GM19238 (cell line): ENCODE measurements around the gene C11orf58.

ENCODE experiments used
- DNase-seq: peaks from one replicate; pipeline ENCODE4 v3.0.0; 2011; ENCODE audit warnings: low spot score; ENCODE audit not compliant: insufficient read length

Gene C11orf58

DNA sequence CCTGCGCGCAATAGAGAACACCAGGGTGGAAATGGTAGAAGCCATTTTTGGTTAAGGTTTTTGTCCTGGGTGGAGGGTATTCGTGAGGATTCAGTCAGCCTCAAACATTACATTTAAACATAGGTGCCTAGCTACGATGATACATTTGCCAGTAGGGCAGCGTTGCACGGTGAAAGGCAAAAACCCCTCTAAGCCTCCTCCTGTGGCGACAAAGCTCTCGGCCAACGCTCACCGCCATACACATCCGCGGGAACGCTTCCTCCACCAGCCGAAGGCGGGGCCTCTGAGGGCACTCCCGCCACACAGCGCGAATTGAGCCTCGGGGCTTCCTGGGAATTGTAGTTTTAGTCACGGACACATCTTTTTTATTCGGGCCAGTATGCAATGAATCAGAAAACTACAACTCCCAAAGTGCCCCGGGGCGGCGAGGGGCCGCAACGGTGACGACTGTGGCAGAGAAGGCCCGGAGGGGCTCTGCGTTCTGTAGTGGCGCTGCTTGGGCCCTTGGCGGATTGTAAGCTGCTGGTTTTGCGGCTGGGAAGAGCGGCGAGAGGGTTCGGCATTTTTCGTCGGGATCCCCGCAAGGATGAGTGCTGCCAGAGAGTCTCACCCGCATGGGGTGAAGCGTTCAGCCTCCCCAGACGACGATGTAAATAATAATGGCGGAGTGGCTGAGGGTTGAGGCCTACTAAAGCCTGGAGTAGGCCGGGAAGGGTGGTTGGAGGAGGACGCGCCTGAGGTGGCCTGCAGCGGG lies at the start of gene C11orf58:
TSS of gene C11orf58 (plus strand) at position 455 of the 754 bp plus-strand sequence. CDS start at position 587, 132 bp downstream.
- DNase-seq, result peak; percentile 65

DNA sequence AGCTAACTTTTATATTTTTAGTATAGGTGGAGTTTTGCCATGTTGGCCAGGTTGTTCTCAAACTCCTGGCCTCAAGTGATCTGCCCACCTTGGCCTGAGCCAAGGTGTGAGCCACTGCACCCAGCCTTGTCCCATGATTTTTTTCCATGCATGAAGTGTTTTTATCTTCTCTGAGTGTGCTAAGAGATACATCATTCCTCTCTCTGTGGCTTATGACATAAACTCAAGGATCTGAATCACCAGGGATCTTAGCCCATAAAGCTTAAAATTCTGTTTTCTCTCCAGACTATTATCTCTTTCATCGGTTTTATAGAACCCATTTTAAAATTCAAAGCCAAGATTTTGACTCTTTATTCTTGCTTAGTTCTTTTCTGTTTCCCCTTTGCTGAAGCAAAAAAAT lies 48.4 kb upstream of the C11orf58 start:
- no peak for DNase-seq

- DNase-seq, result no peak
Measured at GRCh38 chr11:16703795-16704194, 34.7 kb upstream of the C11orf58 start.

- no peak for DNase-seq
Measured at GRCh38 chr11:16713594-16713993, 24.9 kb upstream of the C11orf58 start.

DNA sequence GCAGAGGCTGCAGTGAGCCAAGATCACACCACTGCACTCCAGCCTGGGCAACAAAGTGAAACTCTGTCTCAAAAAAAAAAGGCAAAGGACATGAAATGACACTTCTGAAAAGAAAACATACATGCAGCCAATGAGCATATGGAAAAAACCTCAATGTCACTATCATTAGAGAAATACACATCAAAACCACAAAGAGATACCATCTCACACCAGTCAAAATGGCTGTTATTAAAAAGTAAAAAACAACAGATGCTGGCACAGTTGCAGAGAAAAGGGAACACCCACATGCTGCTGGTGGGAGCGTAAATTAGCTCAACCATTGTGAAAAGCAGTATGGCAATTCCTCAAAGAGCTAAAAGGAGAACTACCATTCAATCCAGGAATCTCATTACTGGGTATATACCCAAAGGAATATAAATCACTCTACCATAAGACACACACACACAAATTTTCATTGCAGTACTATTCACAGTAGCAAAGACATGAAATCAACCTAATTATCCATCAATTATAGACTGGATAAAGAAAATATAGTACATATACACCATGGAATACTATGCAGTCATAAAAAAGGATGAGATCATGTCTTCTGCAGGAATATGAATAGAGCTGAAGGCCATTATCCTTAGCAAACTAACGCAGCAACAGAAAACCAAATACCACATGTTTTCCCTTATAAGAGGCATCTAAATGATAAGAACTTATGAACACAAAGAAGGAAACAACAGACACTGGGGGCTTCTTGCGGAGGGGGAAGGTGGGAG lies 15.7 kb upstream of the C11orf58 start:
- no peak for DNase-seq

GRCh38 chr11:16727806-16728205 lies 10.6 kb upstream of the C11orf58 start:
- no peak for DNase-seq

DNA sequence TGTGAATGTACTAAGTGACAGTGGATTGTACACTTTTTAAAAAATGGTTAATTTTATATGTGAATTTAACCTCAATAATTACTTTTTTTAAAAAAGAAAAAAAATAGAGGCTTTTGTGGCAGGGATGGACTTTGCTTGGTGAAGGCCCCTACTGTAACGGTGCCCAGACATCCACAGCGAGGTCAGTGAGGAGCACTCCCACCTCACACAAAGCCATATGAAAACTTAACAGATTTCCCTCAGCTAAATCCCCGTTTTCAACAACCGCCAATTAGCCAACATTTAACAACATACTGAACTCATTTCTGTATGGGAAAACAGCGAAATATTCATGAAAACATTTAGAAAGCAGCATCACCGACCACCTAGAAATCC lies 642 bp upstream of the C11orf58 start:
- no peak for DNase-seq

DNA sequence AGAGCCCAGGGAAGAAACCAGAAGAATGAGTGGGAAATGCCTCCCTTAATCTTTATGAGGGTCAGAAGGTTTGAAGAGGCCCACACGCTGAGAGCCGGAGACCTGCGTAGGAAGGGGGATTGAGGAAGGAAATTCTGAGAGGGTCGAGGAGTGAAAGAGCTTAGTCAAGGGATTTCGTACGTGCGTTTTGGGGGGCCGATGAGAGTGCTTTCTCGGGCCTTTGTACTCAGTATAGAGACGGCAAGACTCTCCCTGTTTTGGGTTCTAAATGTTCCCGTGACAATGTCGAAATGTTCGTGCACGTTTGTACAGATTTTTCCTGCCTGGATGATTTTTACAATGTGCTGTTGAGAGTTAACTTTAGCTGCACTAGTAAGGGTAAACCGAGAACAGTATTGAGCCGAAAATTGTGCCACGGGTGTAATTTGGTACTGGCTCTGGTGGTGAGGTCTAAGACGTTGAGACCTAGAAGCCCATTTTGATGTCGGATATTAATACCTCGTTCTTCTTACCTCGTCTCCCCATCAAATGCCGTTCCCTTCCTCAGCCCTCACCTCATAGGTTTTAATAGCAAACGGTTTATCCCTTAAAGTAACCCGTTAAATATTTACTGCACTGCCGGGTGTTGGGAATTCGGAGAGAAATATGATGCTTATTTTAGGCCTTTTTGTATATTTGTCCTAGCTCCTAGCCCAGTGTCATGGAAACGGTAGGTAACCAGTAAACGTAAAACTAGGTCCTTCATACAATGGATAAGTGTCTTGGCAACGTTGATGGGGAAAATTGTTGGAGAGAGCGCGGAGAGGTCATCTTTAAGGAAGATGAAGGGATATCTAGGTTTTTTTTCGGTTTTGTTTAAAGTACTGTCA lies 734 bp downstream of the C11orf58 start:
- DNase-seq, result no peak

DNA sequence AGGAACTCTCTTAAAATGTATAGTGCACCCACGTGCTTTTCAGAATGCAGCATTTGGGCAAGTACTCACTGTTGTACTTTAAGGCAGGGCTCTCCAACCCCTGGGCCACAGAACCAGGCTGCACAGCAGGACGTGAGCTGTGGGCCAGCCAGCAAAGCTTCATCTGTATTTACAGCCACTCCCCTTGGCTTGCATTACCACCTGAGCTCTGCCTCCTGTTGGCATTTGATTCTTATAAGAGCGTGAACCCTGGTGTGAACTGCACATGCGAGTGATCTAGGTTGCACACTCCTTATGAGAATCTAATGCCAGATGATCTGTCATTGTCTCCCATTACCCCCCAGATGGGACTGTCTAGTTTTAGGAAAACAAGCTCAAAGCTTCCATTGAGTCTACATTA lies 3.0 kb downstream of the C11orf58 start:
- DNase-seq, result no peak

- no peak for DNase-seq
Measured at GRCh38 chr11:16743478-16743877, 5.0 kb downstream of the C11orf58 start.

DNA sequence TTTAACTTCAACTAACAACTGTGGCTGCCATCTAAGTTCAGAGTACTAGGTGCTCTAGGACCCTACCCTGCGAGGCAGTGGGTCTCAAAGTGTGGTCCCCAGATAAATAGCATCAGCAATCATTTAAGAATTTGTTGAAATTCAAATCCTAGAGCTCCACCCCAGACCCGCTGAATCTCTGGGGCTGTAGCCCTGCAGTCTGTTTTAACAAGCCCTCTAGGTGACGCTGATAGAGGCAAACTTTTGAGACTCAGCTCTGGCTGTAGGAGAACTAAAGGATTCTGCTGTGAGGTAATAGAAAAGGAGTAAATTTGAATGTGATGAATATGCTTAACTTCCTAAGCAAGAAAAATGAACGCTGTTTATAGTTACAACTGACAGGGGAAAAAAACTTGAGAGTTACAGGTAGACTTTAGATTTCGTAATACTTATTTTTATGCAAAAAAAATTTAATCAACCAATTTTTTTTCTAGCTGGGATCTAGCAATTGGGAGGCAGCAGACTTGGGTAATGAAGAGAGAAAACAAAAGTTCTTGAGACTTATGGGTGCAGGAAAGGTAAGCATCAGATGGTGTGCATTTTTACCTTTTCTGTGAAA lies 5.8 kb downstream of the C11orf58 start:
- DNase-seq, result no peak

DNA sequence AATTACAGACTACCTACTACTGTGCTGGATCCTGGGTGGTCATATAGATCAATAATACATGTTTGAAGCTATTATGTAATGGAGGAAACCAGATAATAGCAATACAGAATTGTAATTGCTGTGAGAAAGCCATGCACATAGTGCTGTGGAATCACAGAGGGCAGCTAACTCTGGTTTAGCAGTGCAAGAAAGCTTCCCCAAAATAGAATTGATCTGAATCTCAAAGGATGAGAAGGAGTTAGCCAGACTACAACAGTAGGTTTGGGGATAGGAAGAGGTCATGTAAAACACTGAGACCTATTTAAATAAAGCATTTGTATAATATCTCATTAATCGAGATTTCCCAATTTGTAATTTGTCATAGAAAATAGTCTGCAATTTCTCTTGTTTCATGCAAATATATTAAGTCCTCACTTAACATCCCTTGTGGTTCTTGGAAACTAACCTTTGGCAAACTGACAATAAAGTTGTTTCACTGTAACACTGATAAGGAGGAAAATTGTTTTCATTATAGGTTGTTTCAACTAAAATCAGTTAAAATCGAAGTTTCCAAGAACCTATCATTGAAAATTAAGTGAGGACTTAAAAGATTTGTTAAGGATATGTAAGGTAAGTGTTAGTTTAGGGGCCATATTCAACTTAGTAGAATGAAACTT lies 7.6 kb downstream of the C11orf58 start:
- DNase-seq, result no peak

DNA sequence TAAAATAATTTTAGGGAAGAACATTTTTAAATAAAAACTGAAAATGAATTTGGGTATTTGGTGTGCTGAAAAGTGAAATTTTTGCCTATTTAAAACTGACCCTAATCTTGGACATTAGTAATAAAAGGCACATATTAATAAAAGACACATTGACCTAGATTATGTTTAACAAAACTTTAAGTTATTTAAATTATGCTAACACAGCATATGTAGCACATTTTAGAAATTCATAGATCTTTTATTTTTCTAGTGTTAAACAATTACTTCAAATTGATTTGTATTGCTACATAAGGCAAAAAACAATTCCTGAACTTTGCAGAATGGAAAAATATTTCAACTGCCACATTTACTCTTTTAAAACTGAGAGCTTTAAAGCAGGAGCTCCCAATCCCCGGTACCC lies 10.6 kb downstream of the C11orf58 start:
- no peak for DNase-seq

DNA sequence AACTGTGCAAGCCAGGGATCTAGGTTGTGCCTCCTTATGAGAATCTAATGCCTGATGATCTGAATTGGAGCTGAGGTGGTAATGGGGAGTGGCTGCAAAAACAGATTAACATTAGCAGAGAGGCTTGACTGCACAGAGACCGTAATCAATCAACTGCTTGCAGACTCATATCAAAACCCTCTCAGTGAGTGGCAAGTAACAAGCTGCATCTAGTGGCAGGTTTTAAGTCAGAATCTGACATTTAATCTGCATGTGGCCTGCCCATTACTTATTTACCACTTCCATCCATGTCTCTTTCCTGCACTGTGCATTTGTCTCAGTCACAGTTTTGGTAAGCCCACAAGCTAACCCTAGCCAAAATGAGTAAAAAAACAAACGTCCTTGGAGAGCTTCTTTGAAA lies 11.2 kb downstream of the C11orf58 start:
- no peak for DNase-seq

GRCh38 chr11:16750417-16750816 lies 12.0 kb downstream of the C11orf58 start:
- DNase-seq, result no peak

- no peak for DNase-seq
Measured at GRCh38 chr11:16758382-16759024, 20.1 kb downstream of the C11orf58 start.

- no peak for DNase-seq
Measured at GRCh38 chr11:16759857-16760508, 21.5 kb downstream of the C11orf58 start.

DNA sequence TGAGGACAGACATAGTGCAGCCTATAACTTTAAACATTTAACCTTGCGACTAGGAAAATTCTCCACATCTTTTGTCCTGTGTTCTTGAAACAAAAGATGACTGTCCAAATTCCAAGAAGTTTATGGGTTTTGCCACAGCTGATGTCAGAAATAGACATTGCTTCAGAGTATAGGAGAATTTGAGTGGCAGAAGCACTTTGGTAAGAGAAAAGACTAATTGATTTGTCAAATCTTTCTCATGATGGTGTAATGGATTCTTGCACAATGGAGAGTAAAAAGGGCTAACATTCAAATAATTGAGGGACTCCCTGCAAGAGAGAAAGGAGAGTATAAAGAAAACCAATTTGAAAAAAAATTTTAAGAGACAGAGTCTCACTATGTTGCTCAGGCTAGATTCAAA lies 25.3 kb downstream of the C11orf58 start:
- no peak for DNase-seq

DNA sequence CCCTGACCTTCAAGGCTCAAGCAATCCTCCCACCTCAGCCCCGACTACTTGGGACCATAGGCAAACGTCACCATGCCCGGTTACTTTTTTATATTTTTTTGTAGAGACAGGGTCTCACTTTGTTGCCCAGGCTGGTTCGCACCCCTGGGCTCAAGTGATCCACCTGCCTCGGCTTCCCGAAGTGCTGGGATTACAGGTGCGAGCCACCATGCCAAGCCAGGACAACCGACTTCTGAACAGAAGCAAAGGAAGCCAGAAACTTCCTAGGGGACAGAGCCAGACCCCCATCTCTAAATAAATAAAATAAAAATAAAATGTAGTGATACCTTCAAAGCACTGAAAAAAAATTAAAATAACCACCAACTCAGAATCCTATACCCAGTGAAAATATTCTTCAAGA lies 26.4 kb downstream of the C11orf58 start:
- no peak for DNase-seq

DNA sequence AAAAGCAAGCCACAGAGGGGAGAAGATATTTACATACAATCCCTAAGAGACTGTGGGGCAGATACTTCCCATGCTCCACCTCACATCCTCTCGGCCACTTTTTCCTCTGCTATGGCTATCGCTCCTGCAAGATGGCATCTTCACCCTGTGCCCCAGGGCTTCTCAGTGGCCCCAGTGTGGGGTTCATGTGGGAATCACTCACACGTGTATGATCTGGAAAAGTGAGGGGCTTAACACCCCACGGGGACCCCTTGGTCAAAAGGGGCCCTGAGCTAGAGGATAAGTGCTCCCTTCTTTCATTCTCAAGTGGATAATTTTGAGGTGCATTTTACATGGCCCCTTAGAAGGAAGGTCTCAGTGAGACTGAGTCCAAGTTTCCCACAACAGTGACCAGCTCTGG lies 28.7 kb downstream of the C11orf58 start:
- DNase-seq, result no peak
